22Rv1 (cell line): ENCODE measurements around the gene OLFML3.

Experiments
- ZFX ChIP-seq: fragments of 450-650 bp; IDR thresholded peaks from 2 replicates; pipeline ENCODE4 v1.6.1; 2017; ENCODE audit warnings: antibody characterized with exemption, borderline replicate concordance
- TF ChIP-seq, protein P1 (sequence below): fragments of 450-650 bp; IDR thresholded peaks from 2 replicates; pipeline ENCODE4 v1.5.1; 2017; ENCODE audit warnings: mild to moderate bottlenecking

DNA sequence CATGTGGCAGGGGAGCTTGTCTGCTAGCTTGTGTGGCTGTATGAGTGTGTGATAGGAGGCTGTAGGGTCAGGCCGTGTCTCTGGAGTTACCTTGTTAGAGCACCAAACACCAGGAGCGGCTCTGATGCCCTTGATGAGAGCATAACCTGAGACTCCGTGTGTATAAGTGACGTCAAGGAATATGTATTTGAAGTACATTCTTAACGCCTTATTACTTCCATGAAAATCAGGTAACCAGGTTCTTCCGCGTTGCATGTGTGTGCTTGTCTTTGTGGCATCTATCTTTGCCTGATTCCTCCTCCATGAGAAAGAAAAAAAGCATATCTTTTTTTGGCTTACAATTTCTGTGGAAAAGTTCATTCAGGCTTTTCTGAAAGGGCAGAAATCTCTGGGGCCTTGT is 4.6 kb downstream of the OLFML3 start:
- TF ChIP-seq, protein P1, sequence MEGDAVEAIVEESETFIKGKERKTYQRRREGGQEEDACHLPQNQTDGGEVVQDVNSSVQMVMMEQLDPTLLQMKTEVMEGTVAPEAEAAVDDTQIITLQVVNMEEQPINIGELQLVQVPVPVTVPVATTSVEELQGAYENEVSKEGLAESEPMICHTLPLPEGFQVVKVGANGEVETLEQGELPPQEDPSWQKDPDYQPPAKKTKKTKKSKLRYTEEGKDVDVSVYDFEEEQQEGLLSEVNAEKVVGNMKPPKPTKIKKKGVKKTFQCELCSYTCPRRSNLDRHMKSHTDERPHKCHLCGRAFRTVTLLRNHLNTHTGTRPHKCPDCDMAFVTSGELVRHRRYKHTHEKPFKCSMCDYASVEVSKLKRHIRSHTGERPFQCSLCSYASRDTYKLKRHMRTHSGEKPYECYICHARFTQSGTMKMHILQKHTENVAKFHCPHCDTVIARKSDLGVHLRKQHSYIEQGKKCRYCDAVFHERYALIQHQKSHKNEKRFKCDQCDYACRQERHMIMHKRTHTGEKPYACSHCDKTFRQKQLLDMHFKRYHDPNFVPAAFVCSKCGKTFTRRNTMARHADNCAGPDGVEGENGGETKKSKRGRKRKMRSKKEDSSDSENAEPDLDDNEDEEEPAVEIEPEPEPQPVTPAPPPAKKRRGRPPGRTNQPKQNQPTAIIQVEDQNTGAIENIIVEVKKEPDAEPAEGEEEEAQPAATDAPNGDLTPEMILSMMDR = no peak
- no peak for TF ChIP-seq ZFX
